SH-SY5Y (cell line): ENCODE results near the gene PDE4C.

Experiments
- GATA2 ChIP-seq: IDR thresholded peaks from 2 replicates; pipeline ENCODE4 v1.6.1; 2011; ENCODE audit warnings: mild to moderate bottlenecking, low read depth, low read length
- GATA3 ChIP-seq: IDR thresholded peaks from 2 replicates; pipeline ENCODE4 v1.6.1; 2011; ENCODE audit warnings: low read depth, mild to moderate bottlenecking, low read length, moderate library complexity

DNA sequence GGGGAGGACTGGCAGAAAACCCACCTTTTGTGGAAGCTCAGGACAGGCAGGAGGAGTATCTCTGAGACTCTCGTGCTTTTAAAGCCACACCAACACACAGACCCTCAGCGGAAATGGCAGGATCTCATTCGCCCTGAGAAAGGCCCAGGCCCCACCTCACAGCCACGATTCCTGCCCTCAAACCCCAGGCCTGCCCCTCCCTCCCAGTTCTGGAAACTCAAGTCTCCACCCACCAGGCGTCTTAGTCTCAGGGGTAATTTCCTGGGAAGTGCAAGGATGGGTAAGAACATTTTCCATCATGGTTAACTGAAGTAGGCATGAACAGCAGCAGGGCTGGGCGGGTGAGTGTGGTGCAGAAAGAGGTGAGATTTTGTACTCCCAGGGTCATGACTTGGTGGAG, 8.0 kb upstream of the PDE4C start:
- TF ChIP-seq GATA3, result no peak
- no peak for TF ChIP-seq GATA2
